Cerebellar nuclear complex (tissue), 1 donor: ENCODE results near the gene F10.

Source experiments
- DNase-seq, 2 experiments: peaks; one replicate each; lab custom pipeline; 2025; lab: John Stamatoyannopoulos, UW

F10 gene

GRCh38 chr13:113086991-113087922 lies 35.3 kb upstream of the F10 start:
- no peak for DNase-seq

GRCh38 chr13:113087923-113088690 lies 34.5 kb upstream of the F10 start:
- no peak for DNase-seq

- DNase-seq = no peak
Measured at GRCh38 chr13:113088691-113089020, 33.9 kb upstream of the F10 start.

GRCh38 chr13:113089693-113090414 lies 32.7 kb upstream of the F10 start:
- DNase-seq = no peak

- no peak for DNase-seq
Measured at GRCh38 chr13:113090415-113090770, 32.2 kb upstream of the F10 start.

GRCh38 chr13:113090806-113091205 lies 31.8 kb upstream of the F10 start:
- no peak for DNase-seq

GRCh38 chr13:113091211-113091771 lies 31.3 kb upstream of the F10 start:
- DNase-seq = no peak

GRCh38 chr13:113091891-113092775 lies 30.5 kb upstream of the F10 start:
- DNase-seq = no peak

GRCh38 chr13:113092776-113093579 lies 29.6 kb upstream of the F10 start:
- no peak for DNase-seq

- DNase-seq = no peak
Measured at GRCh38 chr13:113093580-113094409, 28.8 kb upstream of the F10 start.

GRCh38 chr13:113094410-113094800 lies 28.2 kb upstream of the F10 start:
- no peak for DNase-seq

GRCh38 chr13:113095146-113096051 lies 27.2 kb upstream of the F10 start:
- DNase-seq = no peak

GRCh38 chr13:113096052-113096744 lies 26.4 kb upstream of the F10 start:
- no peak for DNase-seq

- DNase-seq = no peak
Measured at GRCh38 chr13:113096745-113097305, 25.8 kb upstream of the F10 start.

- DNase-seq = no peak
Measured at GRCh38 chr13:113097651-113098050, 24.9 kb upstream of the F10 start.

GRCh38 chr13:113098162-113098732 lies 24.4 kb upstream of the F10 start:
- DNase-seq = no peak

GRCh38 chr13:113099142-113099541 lies 23.5 kb upstream of the F10 start:
- DNase-seq = no peak
